ENCODE measurements around the gene PSMD8.
"Not testable (repeated sequence)": the region's sequence is repeated elsewhere in the genome, so short reads cannot be mapped to it uniquely, and the experiment has no call there.

The PSMD8 gene

GRCh38 chr19:38401148-38401547 lies 26.8 kb downstream of the PSMD8 start:
- no peak overlapping the region for H3K4me3 ChIP-seq (ENCODE audit: low read length)
- peak; percentile 26 for DNase-seq (ENCODE audit: low read depth)

GRCh38 chr19:38402623-38402966 lies 28.2 kb downstream of the PSMD8 start:
- H3K4me3 ChIP-seq (ENCODE audit: low read length), result peak overlapping the region; percentile 40
- no peak for TF ChIP-seq CTCF (conservative IDR thresholded peaks at IDR 0.05; ENCODE audit: low read depth, low read length)
- DNase-seq (ENCODE audit: low read depth), result no peak

More at GRCh38 chr19:38401148-38401547, 26.8 kb downstream of the PSMD8 start:
- no peak for TF ChIP-seq CTCF (conservative IDR thresholded peaks at IDR 0.05; ENCODE audit: low read depth, low read length)

GRCh38 chr19:38402967-38403674 lies 28.8 kb downstream of the PSMD8 start, which contains the start of gene FAM98C:
Gene FAM98C (plus strand): TSS chr19:38403093. CDS start chr19:38403154, 61 bp downstream.
- H3K4me3 ChIP-seq (ENCODE audit: low read length), result peak within 1 kb of the TSS; percentile 68
- TF ChIP-seq CTCF (conservative IDR thresholded peaks at IDR 0.05; ENCODE audit: low read depth, low read length), result peak; percentile 80
- peak; percentile 82 for DNase-seq (ENCODE audit: low read depth)

GRCh38 chr19:38404858-38405257 lies 30.5 kb downstream of the PSMD8 start:
- H3K4me3 ChIP-seq (ENCODE audit: low read length), result no peak overlapping the region
- TF ChIP-seq CTCF (conservative IDR thresholded peaks at IDR 0.05; ENCODE audit: low read depth, low read length), result no peak
- DNase-seq (ENCODE audit: low read depth), result no peak

GRCh38 chr19:38405276-38405675 lies 30.9 kb downstream of the PSMD8 start:
- no peak for DNase-seq (ENCODE audit: low read depth)
- TF ChIP-seq CTCF (conservative IDR thresholded peaks at IDR 0.05; ENCODE audit: low read depth, low read length), result no peak
- no peak overlapping the region for H3K4me3 ChIP-seq (ENCODE audit: low read length)

GRCh38 chr19:38409631-38410133 lies 35.3 kb downstream of the PSMD8 start:
- no peak overlapping the region for H3K4me3 ChIP-seq (ENCODE audit: low read length)
- DNase-seq (ENCODE audit: low read depth), result no peak
- no peak for TF ChIP-seq CTCF (conservative IDR thresholded peaks at IDR 0.05; ENCODE audit: low read depth, low read length)

- DNase-seq (ENCODE audit: low read depth); H3K4me3 ChIP-seq (ENCODE audit: low read length): not testable (repeated sequence)
Observed at GRCh38 chr19:38410407-38410806, 36.0 kb downstream of the PSMD8 start.

Data from retinal pigment epithelial cell (primary cell).